Thyroid gland (tissue), 4 donors: ENCODE results near the gene ROCK2.

Experiments used
- CTCF ChIP-seq, 6 experiments: fragments of 200-600 bp in 3 of 6; fragments of 450-650 bp in 3 of 6; sonication (generic) in 3 of 6; IDR thresholded peaks; one replicate each; pipeline ENCODE4 v1.5.1; 2016 to 2019; ENCODE audit warnings: antibody characterized with exemption in 6 of 6, mild to moderate bottlenecking in 2 of 6, inconsistent platforms in 1 of 6, moderate library complexity in 1 of 6
- POLR2A ChIP-seq, 2 donors: fragments of 450-650 bp; IDR thresholded peaks; one replicate each; pipeline ENCODE4 v1.6.1; 2017; ENCODE audit warnings: antibody characterized with exemption in 2 of 2, mild to moderate bottlenecking in 2 of 2, moderate library complexity in 1 of 2

DNA sequence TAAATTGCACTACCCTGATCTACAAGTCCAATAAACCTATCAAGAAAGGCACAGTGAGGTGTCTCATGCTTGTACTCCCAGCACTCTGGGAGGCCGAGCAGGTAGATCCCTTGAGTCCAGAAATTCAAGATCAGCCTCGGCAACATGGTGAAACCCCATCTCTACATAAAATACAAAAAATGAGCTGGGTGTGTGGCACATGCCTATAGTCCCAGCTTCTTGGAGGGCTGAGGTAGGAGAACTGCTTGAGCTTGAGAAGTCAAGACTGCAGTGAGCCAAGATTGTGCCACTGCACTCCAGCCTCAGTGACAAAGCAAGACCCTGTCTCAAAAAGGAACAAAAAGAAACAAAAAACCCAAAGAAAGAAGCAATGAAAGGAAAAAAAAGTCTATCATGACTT, 58.9 kb downstream of the ROCK2 start:
- TF ChIP-seq POLR2A (IDR thresholded peaks at IDR 0.05) = no peak
- TF ChIP-seq CTCF (IDR thresholded peaks at IDR 0.05) = no peak
